WTC11 (cell line): ENCODE data around the gene GALNT9. TPM values are rescaled to one million over a fixed set of nuclear protein-coding genes. Genes with fewer than 3 reads are reported as not detected.
"Not testable (repeated sequence)": the region's sequence is repeated elsewhere in the genome, so short reads cannot be mapped to it uniquely, and the experiment has no call there.

Source experiments
- ATAC-seq: fragments of 200-7000 bp; cut with Tn5 transposase; 2 replicates; pipeline ENCODE4 v1.10.0; 2021; ENCODE audit warnings: mild to moderate bottlenecking, moderate library complexity
- CTCF ChIA-PET: fragments of 300-600 bp; sonication (Branson Sonifier 250); formaldehyde crosslinking; loops from one replicate; lab custom pipeline; 2021; ENCODE audit warnings: antibody characterized with exemption; lab: Charles Lee
- POLR2A ChIA-PET: fragments of 350-600 bp; sonication (Branson Sonifier 250); formaldehyde crosslinking; loops from one replicate; lab custom pipeline; 2021; ENCODE audit warnings: antibody characterized with exemption; lab: Charles Lee
- DNase-seq: peaks from one replicate; pipeline ENCODE4 v3.0.0; 2021; ENCODE audit warnings: low spot score
- H3K27ac Mint-ChIP-seq: 2 replicates; pipeline ENCODE4 v1.8.0; 2021; ENCODE audit warnings: mixed read lengths
- H3K27me3 Mint-ChIP-seq: 2 replicates; pipeline ENCODE4 v1.8.0; 2021; ENCODE audit warnings: low read depth, mild to moderate bottlenecking, moderate library complexity, mixed read lengths
- H3K36me3 Mint-ChIP-seq: 2 replicates; pipeline ENCODE4 v1.8.0; 2021; ENCODE audit warnings: mixed read lengths
- H3K4me1 Mint-ChIP-seq: 2 replicates; pipeline ENCODE4 v1.8.0; 2022; ENCODE audit warnings: mixed read lengths
- H3K4me3 Mint-ChIP-seq: 2 replicates; pipeline ENCODE4 v1.8.0; 2021; ENCODE audit warnings: mild to moderate bottlenecking, moderate library complexity, mixed read lengths
- H3K9me3 Mint-ChIP-seq: 2 replicates; pipeline ENCODE4 v1.8.0; 2021; ENCODE audit warnings: mixed read lengths
- CBFB ChIP-seq: sonication (generic); formaldehyde crosslinking; IDR thresholded peaks from 2 replicates; pipeline ENCODE4 v1.8.1; 2022; ENCODE audit warnings: mild to moderate bottlenecking, low read depth, missing genetic modification reagents
- JUN ChIP-seq: sonication (generic); formaldehyde crosslinking; IDR thresholded peaks from 2 replicates; pipeline ENCODE4 v1.8.0; 2023; ENCODE audit warnings: mild to moderate bottlenecking, missing genetic modification reagents
- KAT7 ChIP-seq: sonication (generic); formaldehyde crosslinking; IDR thresholded peaks from 2 replicates; pipeline ENCODE4 v1.8.1; 2023; ENCODE audit warnings: missing genetic modification reagents, mild to moderate bottlenecking, borderline replicate concordance
- MXD4 ChIP-seq: fragments of 250-450 bp; sonication (Bioruptor Pico); IDR thresholded peaks from 2 replicates; pipeline ENCODE4 v1.8.0; 2021; ENCODE audit warnings: mild to moderate bottlenecking, moderate library complexity, borderline replicate concordance
- MYBL2 ChIP-seq: sonication (generic); formaldehyde crosslinking; IDR thresholded peaks from 2 replicates; pipeline ENCODE4 v1.8.1; 2023; ENCODE audit warnings: mild to moderate bottlenecking, moderate library complexity, missing genetic modification reagents
- NFATC4 ChIP-seq: fragments of 250-450 bp; sonication (Bioruptor Pico); IDR thresholded peaks from 2 replicates; pipeline ENCODE4 v1.9.0; 2021; ENCODE audit warnings: mild to moderate bottlenecking
- NR3C1 ChIP-seq: sonication (generic); formaldehyde crosslinking; conservative IDR thresholded peaks from 2 replicates; pipeline ENCODE4 v1.8.1; 2023; ENCODE audit warnings: low read depth, mild to moderate bottlenecking, missing genetic modification reagents
- OVOL2 ChIP-seq: fragments of 250-450 bp; sonication (Bioruptor Pico); IDR thresholded peaks from 2 replicates; pipeline ENCODE4 v1.9.0; 2021; ENCODE audit warnings: mild to moderate bottlenecking, borderline replicate concordance
- SOX15 ChIP-seq: fragments of 250-450 bp; sonication (Bioruptor Pico); IDR thresholded peaks from 2 replicates; pipeline ENCODE4 v1.9.0; 2021; ENCODE audit warnings: mild to moderate bottlenecking
- TEAD4 ChIP-seq: sonication (generic); formaldehyde crosslinking; IDR thresholded peaks from 2 replicates; pipeline ENCODE4 v1.8.0; 2022; ENCODE audit warnings: mild to moderate bottlenecking, missing genetic modification reagents
- ZNF396 ChIP-seq: fragments of 250-450 bp; sonication (Bioruptor Pico); IDR thresholded peaks from 2 replicates; pipeline ENCODE4 v1.8.0; 2021; ENCODE audit warnings: mild to moderate bottlenecking, moderate library complexity, borderline replicate concordance
- total RNA-seq: library from RNA; stranded (reverse); gene quantifications from 3 replicates; pipeline ENCODE4 v1.2.3, GENCODE V29; 2021
- TF ChIP-seq, protein P1 (sequence below): fragments of 250-450 bp; sonication (Bioruptor Pico); IDR thresholded peaks from 2 replicates; pipeline ENCODE4 v1.9.0; 2021; ENCODE audit warnings: mild to moderate bottlenecking
- TF ChIP-seq, protein P2 (sequence below): sonication (generic); formaldehyde crosslinking; IDR thresholded peaks from 2 replicates; pipeline ENCODE4 v1.8.0; 2022; ENCODE audit warnings: mild to moderate bottlenecking, missing genetic modification reagents
- TF ChIP-seq, protein P3 (sequence below): sonication (generic); formaldehyde crosslinking; IDR thresholded peaks from 2 replicates; pipeline ENCODE4 v1.8.0; 2022; ENCODE audit warnings: mild to moderate bottlenecking, missing genetic modification reagents
- TF ChIP-seq, protein P4 (sequence below): sonication (generic); formaldehyde crosslinking; IDR thresholded peaks from 2 replicates; pipeline ENCODE4 v1.8.1; 2023; ENCODE audit warnings: mild to moderate bottlenecking, missing genetic modification reagents
- TF ChIP-seq, protein P5 (sequence below): sonication (generic); formaldehyde crosslinking; IDR thresholded peaks from 2 replicates; pipeline ENCODE4 v1.8.1; 2023; ENCODE audit warnings: mild to moderate bottlenecking, missing genetic modification reagents, borderline replicate concordance
- TF ChIP-seq, protein P6 (sequence below): fragments of 250-450 bp; sonication (Bioruptor Pico); IDR thresholded peaks from 2 replicates; pipeline ENCODE4 v1.9.0; 2021; ENCODE audit warnings: moderate library complexity, mild to moderate bottlenecking, inconsistent platforms, borderline replicate concordance
- TF ChIP-seq, protein P7 (sequence below): sonication (generic); formaldehyde crosslinking; IDR thresholded peaks from 2 replicates; pipeline ENCODE4 v1.8.1; 2023; ENCODE audit warnings: mild to moderate bottlenecking, missing genetic modification reagents, moderate library complexity
- TF ChIP-seq, protein P8 (sequence below): sonication (generic); formaldehyde crosslinking; IDR thresholded peaks from 2 replicates; pipeline ENCODE4 v1.8.1; 2022; ENCODE audit warnings: mild to moderate bottlenecking, moderate library complexity, missing genetic modification reagents
- TF ChIP-seq, protein P9 (sequence below): fragments of 250-450 bp; sonication (Bioruptor Pico); IDR thresholded peaks from 2 replicates; pipeline ENCODE4 v1.9.0; 2021; ENCODE audit warnings: mild to moderate bottlenecking

Gene GALNT9
- total RNA-seq, 1 experiment from 2014 or later, result 0.90 TPM

DNA sequence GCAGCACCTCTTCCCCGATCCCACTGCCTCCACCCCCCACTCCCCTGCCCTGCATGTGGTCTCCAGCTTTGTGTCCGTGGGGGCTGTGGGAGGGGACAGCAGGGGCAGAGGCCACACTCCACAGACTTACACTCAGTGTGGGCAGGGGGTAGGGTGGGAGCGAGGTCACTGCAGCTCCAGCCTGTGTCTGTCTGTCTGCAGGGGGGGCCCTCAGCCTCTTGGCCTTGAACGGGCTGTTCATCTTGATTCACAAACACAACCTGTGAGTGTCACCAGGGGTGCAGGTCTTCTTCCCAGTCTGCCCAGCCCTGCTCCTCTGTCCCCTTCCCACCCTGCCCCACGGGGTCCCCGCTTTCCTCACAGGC, 178.6 kb downstream of the GALNT9 start (continued):
- TF ChIP-seq, protein P1, sequence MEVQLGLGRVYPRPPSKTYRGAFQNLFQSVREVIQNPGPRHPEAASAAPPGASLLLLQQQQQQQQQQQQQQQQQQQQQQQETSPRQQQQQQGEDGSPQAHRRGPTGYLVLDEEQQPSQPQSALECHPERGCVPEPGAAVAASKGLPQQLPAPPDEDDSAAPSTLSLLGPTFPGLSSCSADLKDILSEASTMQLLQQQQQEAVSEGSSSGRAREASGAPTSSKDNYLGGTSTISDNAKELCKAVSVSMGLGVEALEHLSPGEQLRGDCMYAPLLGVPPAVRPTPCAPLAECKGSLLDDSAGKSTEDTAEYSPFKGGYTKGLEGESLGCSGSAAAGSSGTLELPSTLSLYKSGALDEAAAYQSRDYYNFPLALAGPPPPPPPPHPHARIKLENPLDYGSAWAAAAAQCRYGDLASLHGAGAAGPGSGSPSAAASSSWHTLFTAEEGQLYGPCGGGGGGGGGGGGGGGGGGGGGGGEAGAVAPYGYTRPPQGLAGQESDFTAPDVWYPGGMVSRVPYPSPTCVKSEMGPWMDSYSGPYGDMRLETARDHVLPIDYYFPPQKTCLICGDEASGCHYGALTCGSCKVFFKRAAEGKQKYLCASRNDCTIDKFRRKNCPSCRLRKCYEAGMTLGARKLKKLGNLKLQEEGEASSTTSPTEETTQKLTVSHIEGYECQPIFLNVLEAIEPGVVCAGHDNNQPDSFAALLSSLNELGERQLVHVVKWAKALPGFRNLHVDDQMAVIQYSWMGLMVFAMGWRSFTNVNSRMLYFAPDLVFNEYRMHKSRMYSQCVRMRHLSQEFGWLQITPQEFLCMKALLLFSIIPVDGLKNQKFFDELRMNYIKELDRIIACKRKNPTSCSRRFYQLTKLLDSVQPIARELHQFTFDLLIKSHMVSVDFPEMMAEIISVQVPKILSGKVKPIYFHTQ, result no peak
- no peak for TF ChIP-seq MYBL2 (CRISPR knock-in tag)
- TF ChIP-seq, protein P2, sequence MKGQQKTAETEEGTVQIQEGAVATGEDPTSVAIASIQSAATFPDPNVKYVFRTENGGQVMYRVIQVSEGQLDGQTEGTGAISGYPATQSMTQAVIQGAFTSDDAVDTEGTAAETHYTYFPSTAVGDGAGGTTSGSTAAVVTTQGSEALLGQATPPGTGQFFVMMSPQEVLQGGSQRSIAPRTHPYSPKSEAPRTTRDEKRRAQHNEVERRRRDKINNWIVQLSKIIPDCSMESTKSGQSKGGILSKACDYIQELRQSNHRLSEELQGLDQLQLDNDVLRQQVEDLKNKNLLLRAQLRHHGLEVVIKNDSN (CRISPR knock-in tag), result no peak
- TF ChIP-seq KAT7, result no peak
- no peak for TF ChIP-seq CBFB (CRISPR knock-in tag)
- no peak for TF ChIP-seq OVOL2 (CRISPR knock-in tag)
- TF ChIP-seq, protein P3, sequence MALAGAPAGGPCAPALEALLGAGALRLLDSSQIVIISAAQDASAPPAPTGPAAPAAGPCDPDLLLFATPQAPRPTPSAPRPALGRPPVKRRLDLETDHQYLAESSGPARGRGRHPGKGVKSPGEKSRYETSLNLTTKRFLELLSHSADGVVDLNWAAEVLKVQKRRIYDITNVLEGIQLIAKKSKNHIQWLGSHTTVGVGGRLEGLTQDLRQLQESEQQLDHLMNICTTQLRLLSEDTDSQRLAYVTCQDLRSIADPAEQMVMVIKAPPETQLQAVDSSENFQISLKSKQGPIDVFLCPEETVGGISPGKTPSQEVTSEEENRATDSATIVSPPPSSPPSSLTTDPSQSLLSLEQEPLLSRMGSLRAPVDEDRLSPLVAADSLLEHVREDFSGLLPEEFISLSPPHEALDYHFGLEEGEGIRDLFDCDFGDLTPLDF (CRISPR knock-in tag), result no peak

DNA sequence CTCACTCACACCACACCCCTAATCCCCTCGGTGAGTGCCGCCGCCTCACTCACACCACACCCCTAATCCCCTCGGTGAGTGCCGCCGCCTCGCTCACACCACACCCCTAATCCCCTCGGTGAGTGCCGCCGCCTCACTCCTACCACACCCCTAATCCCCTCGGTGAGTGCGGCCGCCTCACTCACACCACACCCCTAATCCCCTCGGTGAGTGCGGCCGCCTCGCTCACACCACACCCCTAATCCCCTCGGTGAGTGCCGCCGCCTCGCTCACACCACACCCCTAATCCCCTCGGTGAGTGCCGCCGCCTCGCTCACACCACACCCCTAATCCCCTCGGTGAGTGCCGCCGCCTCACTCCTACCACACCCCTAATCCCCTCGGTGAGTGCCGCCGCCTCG, 179.9 kb downstream of the GALNT9 start:
- H3K9me3 Mint-ChIP-seq, H3K4me1 Mint-ChIP-seq, H3K36me3 Mint-ChIP-seq, H3K27me3 Mint-ChIP-seq, DNase-seq, H3K27ac Mint-ChIP-seq, H3K4me3 Mint-ChIP-seq, POLR2A ChIA-PET, CTCF ChIA-PET, ATAC-seq: not testable (repeated sequence)

DNA sequence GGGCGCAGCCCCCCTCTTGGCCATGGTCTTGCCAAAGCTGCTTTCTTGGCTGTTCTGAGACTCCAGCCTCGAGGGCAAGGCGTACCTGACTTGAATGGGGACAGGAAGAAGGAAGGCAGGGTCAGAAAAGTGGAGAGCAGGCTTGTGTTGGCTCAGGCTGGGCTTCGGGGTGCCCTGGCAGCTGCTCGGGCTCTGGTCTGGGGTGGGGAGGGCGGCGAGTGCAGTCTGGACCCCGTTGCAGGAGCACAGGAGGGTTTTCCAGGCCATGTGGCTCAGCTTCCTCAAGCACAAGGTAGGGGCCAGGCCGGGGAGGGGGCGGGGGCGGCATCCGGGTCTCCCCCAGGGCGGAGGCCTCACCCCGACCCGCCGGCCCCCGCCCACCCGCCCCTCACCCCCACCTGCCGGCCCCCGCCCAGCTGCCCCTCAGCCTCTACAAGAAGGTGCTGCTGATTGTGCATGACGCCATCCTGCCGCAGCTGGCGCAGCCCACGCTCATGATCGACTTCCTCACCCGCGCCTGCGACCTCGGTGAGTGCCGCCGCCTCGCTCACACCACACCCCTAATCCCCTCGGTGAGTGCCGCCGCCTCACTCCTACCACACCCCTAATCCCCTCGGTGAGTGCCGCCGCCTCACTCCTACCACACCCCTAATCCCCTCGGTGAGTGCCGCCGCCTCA, 180.9 kb downstream of the GALNT9 start:
- Mint-ChIP-seq H3K36me3 (peaks cover 4% of the 10 kb centered on the region; the same call in 1 of the 2 replicates), H3K27me3 (no peaks in the 10 kb centered on the region), H3K4me3 (no peak overlapping the region), H3K27ac (no peak overlapping the region), H3K4me1 (peaks cover 6% of the 10 kb centered on the region; the same call in 1 of the 2 replicates), H3K9me3 (no peaks in the 10 kb centered on the region)
- ATAC-seq (no peak), DNase-seq (no peak)
- POLR2A ChIA-PET, result no interaction called here
- CTCF ChIA-PET, result interaction anchor here (0.7 kb wide), 1 partner anchor 279 kb away, joined by 3 read pairs; no protein-coding TSS in a partner anchor
- TF ChIP-seq, protein P4, sequence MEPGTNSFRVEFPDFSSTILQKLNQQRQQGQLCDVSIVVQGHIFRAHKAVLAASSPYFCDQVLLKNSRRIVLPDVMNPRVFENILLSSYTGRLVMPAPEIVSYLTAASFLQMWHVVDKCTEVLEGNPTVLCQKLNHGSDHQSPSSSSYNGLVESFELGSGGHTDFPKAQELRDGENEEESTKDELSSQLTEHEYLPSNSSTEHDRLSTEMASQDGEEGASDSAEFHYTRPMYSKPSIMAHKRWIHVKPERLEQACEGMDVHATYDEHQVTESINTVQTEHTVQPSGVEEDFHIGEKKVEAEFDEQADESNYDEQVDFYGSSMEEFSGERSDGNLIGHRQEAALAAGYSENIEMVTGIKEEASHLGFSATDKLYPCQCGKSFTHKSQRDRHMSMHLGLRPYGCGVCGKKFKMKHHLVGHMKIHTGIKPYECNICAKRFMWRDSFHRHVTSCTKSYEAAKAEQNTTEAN (CRISPR knock-in tag), result no peak
- TF ChIP-seq, protein P5, sequence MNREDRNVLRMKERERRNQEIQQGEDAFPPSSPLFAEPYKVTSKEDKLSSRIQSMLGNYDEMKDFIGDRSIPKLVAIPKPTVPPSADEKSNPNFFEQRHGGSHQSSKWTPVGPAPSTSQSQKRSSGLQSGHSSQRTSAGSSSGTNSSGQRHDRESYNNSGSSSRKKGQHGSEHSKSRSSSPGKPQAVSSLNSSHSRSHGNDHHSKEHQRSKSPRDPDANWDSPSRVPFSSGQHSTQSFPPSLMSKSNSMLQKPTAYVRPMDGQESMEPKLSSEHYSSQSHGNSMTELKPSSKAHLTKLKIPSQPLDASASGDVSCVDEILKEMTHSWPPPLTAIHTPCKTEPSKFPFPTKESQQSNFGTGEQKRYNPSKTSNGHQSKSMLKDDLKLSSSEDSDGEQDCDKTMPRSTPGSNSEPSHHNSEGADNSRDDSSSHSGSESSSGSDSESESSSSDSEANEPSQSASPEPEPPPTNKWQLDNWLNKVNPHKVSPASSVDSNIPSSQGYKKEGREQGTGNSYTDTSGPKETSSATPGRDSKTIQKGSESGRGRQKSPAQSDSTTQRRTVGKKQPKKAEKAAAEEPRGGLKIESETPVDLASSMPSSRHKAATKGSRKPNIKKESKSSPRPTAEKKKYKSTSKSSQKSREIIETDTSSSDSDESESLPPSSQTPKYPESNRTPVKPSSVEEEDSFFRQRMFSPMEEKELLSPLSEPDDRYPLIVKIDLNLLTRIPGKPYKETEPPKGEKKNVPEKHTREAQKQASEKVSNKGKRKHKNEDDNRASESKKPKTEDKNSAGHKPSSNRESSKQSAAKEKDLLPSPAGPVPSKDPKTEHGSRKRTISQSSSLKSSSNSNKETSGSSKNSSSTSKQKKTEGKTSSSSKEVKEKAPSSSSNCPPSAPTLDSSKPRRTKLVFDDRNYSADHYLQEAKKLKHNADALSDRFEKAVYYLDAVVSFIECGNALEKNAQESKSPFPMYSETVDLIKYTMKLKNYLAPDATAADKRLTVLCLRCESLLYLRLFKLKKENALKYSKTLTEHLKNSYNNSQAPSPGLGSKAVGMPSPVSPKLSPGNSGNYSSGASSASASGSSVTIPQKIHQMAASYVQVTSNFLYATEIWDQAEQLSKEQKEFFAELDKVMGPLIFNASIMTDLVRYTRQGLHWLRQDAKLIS (CRISPR knock-in tag), result no peak
- TF ChIP-seq SOX15 (CRISPR knock-in tag) (no peak), ZNF396 (no peak), NFATC4 (no peak), CBFB (CRISPR knock-in tag) (no peak), MXD4 (CRISPR knock-in tag) (no peak), MYBL2 (CRISPR knock-in tag) (no peak), TEAD4 (CRISPR knock-in tag) (no peak), NR3C1 (CRISPR knock-in tag) (no peak), JUN (no peak)
- TF ChIP-seq, protein P6, sequence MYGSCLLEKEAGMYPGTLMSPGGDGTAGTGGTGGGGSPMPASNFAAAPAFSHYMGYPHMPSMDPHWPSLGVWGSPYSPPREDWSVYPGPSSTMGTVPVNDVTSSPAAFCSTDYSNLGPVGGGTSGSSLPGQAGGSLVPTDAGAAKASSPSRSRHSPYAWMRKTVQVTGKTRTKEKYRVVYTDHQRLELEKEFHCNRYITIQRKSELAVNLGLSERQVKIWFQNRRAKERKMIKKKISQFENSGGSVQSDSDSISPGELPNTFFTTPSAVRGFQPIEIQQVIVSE (CRISPR knock-in tag), result no peak
- TF ChIP-seq, protein P7, sequence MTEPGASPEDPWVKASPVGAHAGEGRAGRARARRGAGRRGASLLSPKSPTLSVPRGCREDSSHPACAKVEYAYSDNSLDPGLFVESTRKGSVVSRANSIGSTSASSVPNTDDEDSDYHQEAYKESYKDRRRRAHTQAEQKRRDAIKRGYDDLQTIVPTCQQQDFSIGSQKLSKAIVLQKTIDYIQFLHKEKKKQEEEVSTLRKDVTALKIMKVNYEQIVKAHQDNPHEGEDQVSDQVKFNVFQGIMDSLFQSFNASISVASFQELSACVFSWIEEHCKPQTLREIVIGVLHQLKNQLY, result no peak
- TF ChIP-seq, protein P8, sequence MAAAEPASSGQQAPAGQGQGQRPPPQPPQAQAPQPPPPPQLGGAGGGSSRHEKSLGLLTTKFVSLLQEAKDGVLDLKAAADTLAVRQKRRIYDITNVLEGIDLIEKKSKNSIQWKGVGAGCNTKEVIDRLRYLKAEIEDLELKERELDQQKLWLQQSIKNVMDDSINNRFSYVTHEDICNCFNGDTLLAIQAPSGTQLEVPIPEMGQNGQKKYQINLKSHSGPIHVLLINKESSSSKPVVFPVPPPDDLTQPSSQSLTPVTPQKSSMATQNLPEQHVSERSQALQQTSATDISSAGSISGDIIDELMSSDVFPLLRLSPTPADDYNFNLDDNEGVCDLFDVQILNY (CRISPR knock-in tag), result no peak
- TF ChIP-seq, protein P9, sequence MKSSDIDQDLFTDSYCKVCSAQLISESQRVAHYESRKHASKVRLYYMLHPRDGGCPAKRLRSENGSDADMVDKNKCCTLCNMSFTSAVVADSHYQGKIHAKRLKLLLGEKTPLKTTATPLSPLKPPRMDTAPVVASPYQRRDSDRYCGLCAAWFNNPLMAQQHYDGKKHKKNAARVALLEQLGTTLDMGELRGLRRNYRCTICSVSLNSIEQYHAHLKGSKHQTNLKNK (CRISPR knock-in tag), result no peak
